Caco-2 (cell line): ENCODE data around the gene CDKN1C. TPM values are rescaled to one million over a fixed set of nuclear protein-coding genes. Genes with fewer than 3 reads are reported as not detected.

Experiments
- BruUV-seq: library from RNA; stranded (reverse); fragments of 400-500 nt; replicated peaks from 2 replicates; lab custom pipeline; 2021; lab: Mats Ljungman, UMichigan
- CTCF ChIA-PET: fragments of 300-600 bp; sonication (Branson Sonifier 250); formaldehyde crosslinking; loops from one replicate; lab custom pipeline; 2022; ENCODE audit warnings: antibody characterized with exemption; lab: Charles Lee
- POLR2A ChIA-PET: fragments of 300-600 bp; sonication (Branson Sonifier 250); formaldehyde crosslinking; loops from one replicate; lab custom pipeline; 2022; ENCODE audit warnings: antibody characterized with exemption; lab: Charles Lee
- DNase-seq, 2 experiments: peaks; one replicate each; pipeline versions ENCODE4 v3.0.0 to v3.0.0-alpha.2; 2020 to 2022
- H3K27me3 ChIP-seq: replicated peaks from 2 replicates; pipeline ENCODE4 v1.6.0; 2011; ENCODE audit warnings: low read length; ENCODE audit not compliant: control insufficient read depth, insufficient read depth
- H3K36me3 ChIP-seq: 2 replicates; pipeline ENCODE4 v1.5.1; 2011; ENCODE audit warnings: low read length; ENCODE audit not compliant: control insufficient read depth, insufficient read depth
- H3K4me1 ChIP-seq: fragments of 250-450 bp; sonication (Bioruptor Pico); 2 replicates; pipeline ENCODE4 v1.5.1; 2020; ENCODE audit warnings: mild to moderate bottlenecking
- H3K4me3 ChIP-seq: 2 replicates; pipeline ENCODE4 v1.5.1; 2011; ENCODE audit warnings: low read depth, mild to moderate bottlenecking, control low read depth, low read length
- H3K9me3 ChIP-seq: fragments of 250-450 bp; sonication (Bioruptor Pico); 2 replicates; pipeline ENCODE4 v1.5.1; 2020; ENCODE audit warnings: mild to moderate bottlenecking, moderate library complexity
- H3K27ac Mint-ChIP-seq: one replicate; pipeline ENCODE4 v1.8.0; 2022; ENCODE audit warnings: mixed read lengths; ENCODE audit not compliant: unreplicated experiment
- H3K27me3 Mint-ChIP-seq: one replicate; pipeline ENCODE4 v1.8.0; 2022; ENCODE audit warnings: mixed read lengths; ENCODE audit not compliant: insufficient read depth, unreplicated experiment
- H3K36me3 Mint-ChIP-seq: one replicate; pipeline ENCODE4 v1.8.0; 2022; ENCODE audit warnings: mild to moderate bottlenecking, mixed read lengths; ENCODE audit not compliant: insufficient read depth, unreplicated experiment
- H3K4me1 Mint-ChIP-seq: one replicate; pipeline ENCODE4 v1.8.0; 2022; ENCODE audit warnings: low read depth, mixed read lengths; ENCODE audit not compliant: unreplicated experiment
- H3K4me3 Mint-ChIP-seq: one replicate; pipeline ENCODE4 v1.8.0; 2022; ENCODE audit warnings: mild to moderate bottlenecking, moderate library complexity, mixed read lengths; ENCODE audit not compliant: unreplicated experiment
- H3K9me3 Mint-ChIP-seq: one replicate; pipeline ENCODE4 v1.8.0; 2022; ENCODE audit warnings: mixed read lengths; ENCODE audit not compliant: unreplicated experiment
- CTCF ChIP-seq, 2 experiments: fragments of 200-600 bp in 1 of 2; IDR thresholded peaks; 1 replicate in 1 of 2; 2 replicates in 1 of 2; pipeline versions ENCODE4 v1.5.1 to v1.8.0; 2011 to 2022; ENCODE audit warnings: antibody characterized with exemption in 1 of 2, control low read depth in 1 of 2, inconsistent platforms in 1 of 2, low read depth in 1 of 2, low read length in 1 of 2, mild to moderate bottlenecking in 1 of 2, moderate library complexity in 1 of 2; ENCODE audit not compliant: insufficient read depth in 1 of 2, severe bottlenecking in 1 of 2, unreplicated experiment in 1 of 2
- intact Hi-C: fragments of 100-400 bp; cut with micrococcal nuclease; formaldehyde crosslinking; loops from one replicate; pipeline ENCODE4 v1.10.0; 2022; ENCODE audit not compliant: unreplicated experiment
- total RNA-seq: library from RNA; stranded (reverse); gene quantifications from 2 replicates; pipeline ENCODE4 v1.2.3, GENCODE V29; 2022

The CDKN1C gene
- total RNA-seq, 1 experiment from 2014 or later: 25.5 TPM

- Histone ChIP-seq H3K4me1 (peaks cover 33% of the 10 kb centered on the region), H3K36me3 (no peaks in the 10 kb centered on the region), H3K4me3 (no peak overlapping the region), H3K9me3 (no peaks in the 10 kb centered on the region), H3K27me3 (no peaks in the 10 kb centered on the region)
- peak overlapping the region; percentile 80 for H3K27ac Mint-ChIP-seq
- no peak for DNase-seq
- no peaks in the 10 kb centered on the region for H3K9me3 Mint-ChIP-seq
- no peaks in the 10 kb centered on the region for H3K27me3 Mint-ChIP-seq
- BruUV-seq: no TSS peak
- no peak overlapping the region for H3K4me3 Mint-ChIP-seq
- TF ChIP-seq CTCF (IDR thresholded peaks at IDR 0.05; ENCODE audit: insufficient read depth in 1 of 2, low read depth in 1 of 2, low read length in 1 of 2, severe bottlenecking in 1 of 2, unreplicated experiment in 1 of 2): no peak
- intact Hi-C loops: loop anchor here (10.0 kb wide), 1 partner anchor 708 kb away; no protein-coding TSS in a partner anchor
- ChIA-PET CTCF (interaction anchor here (1.0 kb wide), 1 partner anchor 23 kb away, joined by 3 read pairs; no protein-coding TSS in a partner anchor), POLR2A (interaction anchor here (1.2 kb wide), 1 partner anchor 17 kb away, joined by 6 read pairs; the partner anchor contains the start of gene PHLDA2)
- peaks cover 22% of the 10 kb centered on the region for H3K4me1 Mint-ChIP-seq
- peaks cover 18% of the 10 kb centered on the region for H3K36me3 Mint-ChIP-seq
Observed at GRCh38 chr11:2913019-2913431, 27.4 kb upstream of the CDKN1C start.

- Histone ChIP-seq H3K9me3 (no peaks in the 10 kb centered on the region), H3K4me1 (peaks cover 33% of the 10 kb centered on the region), H3K27me3 (no peaks in the 10 kb centered on the region), H3K36me3 (no peaks in the 10 kb centered on the region), H3K4me3 (no peak overlapping the region)
- peaks cover 18% of the 10 kb centered on the region for H3K36me3 Mint-ChIP-seq
- peak overlapping the region; percentile 80 for H3K27ac Mint-ChIP-seq
- H3K9me3 Mint-ChIP-seq: no peaks in the 10 kb centered on the region
- CTCF ChIA-PET: interaction anchor here (1.0 kb wide), 1 partner anchor 24 kb away, joined by 3 read pairs; no protein-coding TSS in a partner anchor
- H3K4me3 Mint-ChIP-seq: no peak overlapping the region
- intact Hi-C loops: loop anchor here (1.0 to 10.0 kb wide), 3 partner anchors 10 to 708 kb away; a partner anchor contains a TSS
- no peak for TF ChIP-seq CTCF (IDR thresholded peaks at IDR 0.05; ENCODE audit: insufficient read depth in 1 of 2, low read depth in 1 of 2, low read length in 1 of 2, severe bottlenecking in 1 of 2, unreplicated experiment in 1 of 2)
- peak; percentile 93 to 94 for DNase-seq
- H3K27me3 Mint-ChIP-seq: no peaks in the 10 kb centered on the region
- H3K4me1 Mint-ChIP-seq: peaks cover 22% of the 10 kb centered on the region
- no TSS peak for BruUV-seq
- POLR2A ChIA-PET: interaction anchor here (1.2 kb wide), 1 partner anchor 17 kb away, joined by 6 read pairs; the partner anchor contains the start of gene PHLDA2
Observed at GRCh38 chr11:2912498-2912897, 26.9 kb upstream of the CDKN1C start.

- peaks cover 33% of the 10 kb centered on the region for H3K4me1 ChIP-seq
- H3K36me3 Mint-ChIP-seq: peaks cover 18% of the 10 kb centered on the region
- peak; percentile 48 to 70 for DNase-seq
- no peaks in the 10 kb centered on the region for H3K9me3 ChIP-seq
- ChIA-PET CTCF (interaction anchor here (1.0 kb wide), 1 partner anchor 379 kb away, joined by 3 read pairs; no protein-coding TSS in a partner anchor), POLR2A (interaction anchor here (1.2 kb wide), 1 partner anchor 18 kb away, joined by 6 read pairs; the partner anchor contains the start of gene PHLDA2)
- H3K4me1 Mint-ChIP-seq: peaks cover 22% of the 10 kb centered on the region
- peak overlapping the region; percentile 80 for H3K27ac Mint-ChIP-seq
- no peak overlapping the region for H3K4me3 ChIP-seq
- BruUV-seq: no TSS peak
- H3K4me3 Mint-ChIP-seq: no peak overlapping the region
- no peaks in the 10 kb centered on the region for H3K9me3 Mint-ChIP-seq
- TF ChIP-seq CTCF (IDR thresholded peaks at IDR 0.05; ENCODE audit: insufficient read depth in 1 of 2, low read depth in 1 of 2, low read length in 1 of 2, severe bottlenecking in 1 of 2, unreplicated experiment in 1 of 2): no peak
- H3K27me3 Mint-ChIP-seq: no peaks in the 10 kb centered on the region
- no peaks in the 10 kb centered on the region for H3K36me3 ChIP-seq
- no peaks in the 10 kb centered on the region for H3K27me3 ChIP-seq
- intact Hi-C loops: loop anchor here (1.0 to 10.0 kb wide), 3 partner anchors 10 to 707 kb away; a partner anchor contains a TSS
Observed at GRCh38 chr11:2911785-2912391, 26.3 kb upstream of the CDKN1C start.
